ENCODE data around the gene SLC2A13. TPM values are rescaled to one million over a fixed set of nuclear protein-coding genes. Genes with fewer than 3 reads are reported as not detected.

SLC2A13 gene
- total and polyA plus RNA-seq, 2 donors (not counting 1 experiment from before 2014, with no cell fraction given): 5.4 to 10.2 TPM

- Histone ChIP-seq H3K27ac (ENCODE audit: insufficient read depth, low read length) (no peak overlapping the region), H2AFZ (ENCODE audit: low read length) (no peak overlapping the region), H3K9me3 (ENCODE audit: control insufficient read depth, insufficient read depth, low read depth, low read length) (no peaks in the 10 kb centered on the region), H3K4me1 (ENCODE audit: control insufficient read depth, extremely low read depth, insufficient read depth, low read length) (no peaks in the 10 kb centered on the region), H4K20me1 (ENCODE audit: control insufficient read depth, extremely low read depth, insufficient read depth, low read length) (no peaks in the 10 kb centered on the region), H3K4me3 (replicated peaks in 1 of 4; ENCODE audit: control extremely low read depth in 1 of 4, insufficient read depth in 1 of 4, low read depth in 3 of 4, low read length in 4 of 4) (no peak overlapping the region), H3K27me3 (ENCODE audit: control insufficient read depth, insufficient read depth, low read length) (no peaks in the 10 kb centered on the region), H3K9ac (ENCODE audit: insufficient read depth, low read length) (no peak overlapping the region), H3K36me3 (ENCODE audit: control insufficient read depth, insufficient read depth, low read length) (no peaks in the 10 kb centered on the region), H3K4me2 (ENCODE audit: extremely low read depth, insufficient read depth, low read length) (no peak overlapping the region), H3K79me2 (ENCODE audit: control insufficient read depth, insufficient read depth, low read length) (no peaks in the 10 kb centered on the region)
- no peak for TF ChIP-seq CTCF (conservative IDR thresholded peaks at IDR 0.05 in 1 of 2, IDR thresholded peaks at IDR 0.05 in 1 of 2; ENCODE audit: low read depth in 1 of 2, low read length in 2 of 2)
- DNase-seq (ENCODE audit: low read depth in 2 of 2): no peak
Measured at GRCh38 chr12:40101747-40102146, 4.1 kb downstream of the SLC2A13 start.

- Histone ChIP-seq H4K20me1 (ENCODE audit: control insufficient read depth, extremely low read depth, insufficient read depth, low read length) (no peaks in the 10 kb centered on the region), H3K36me3 (ENCODE audit: control insufficient read depth, insufficient read depth, low read length) (no peaks in the 10 kb centered on the region), H3K27me3 (ENCODE audit: control insufficient read depth, insufficient read depth, low read length) (no peaks in the 10 kb centered on the region), H3K4me2 (ENCODE audit: extremely low read depth, insufficient read depth, low read length) (no peak overlapping the region), H3K79me2 (ENCODE audit: control insufficient read depth, insufficient read depth, low read length) (no peaks in the 10 kb centered on the region), H3K9me3 (ENCODE audit: control insufficient read depth, insufficient read depth, low read depth, low read length) (no peaks in the 10 kb centered on the region), H3K4me1 (ENCODE audit: control insufficient read depth, extremely low read depth, insufficient read depth, low read length) (no peaks in the 10 kb centered on the region), H3K9ac (ENCODE audit: insufficient read depth, low read length) (no peak overlapping the region), H3K27ac (ENCODE audit: insufficient read depth, low read length) (no peak overlapping the region), H3K4me3 (replicated peaks in 1 of 4; ENCODE audit: control extremely low read depth in 1 of 4, insufficient read depth in 1 of 4, low read depth in 3 of 4, low read length in 4 of 4) (no peak overlapping the region), H2AFZ (ENCODE audit: low read length) (no peak overlapping the region)
- TF ChIP-seq CTCF (conservative IDR thresholded peaks at IDR 0.05 in 1 of 2, IDR thresholded peaks at IDR 0.05 in 1 of 2; ENCODE audit: low read depth in 1 of 2, low read length in 2 of 2) (no peak), EZH2 (IDR thresholded peaks at IDR 0.05; ENCODE audit: low read length, missing control alignments) (no peak)
- no peak for DNase-seq (ENCODE audit: low read depth in 2 of 2)
Measured at GRCh38 chr12:40099423-40099853, 6.4 kb downstream of the SLC2A13 start.

- DNase-seq (ENCODE audit: low read depth in 2 of 2): no peak
- no peak overlapping the region for H3K27ac ChIP-seq (ENCODE audit: insufficient read depth, low read length)
- no peak overlapping the region for H3K9ac ChIP-seq (ENCODE audit: insufficient read depth, low read length)
- H3K9me3 ChIP-seq (ENCODE audit: control insufficient read depth, insufficient read depth, low read depth, low read length): no peaks in the 10 kb centered on the region
- no peak overlapping the region for H2AFZ ChIP-seq (ENCODE audit: low read length)
- H4K20me1 ChIP-seq (ENCODE audit: control insufficient read depth, extremely low read depth, insufficient read depth, low read length): no peaks in the 10 kb centered on the region
- no peak overlapping the region for H3K4me3 ChIP-seq (replicated peaks in 1 of 4; ENCODE audit: control extremely low read depth in 1 of 4, insufficient read depth in 1 of 4, low read depth in 3 of 4, low read length in 4 of 4)
- no peaks in the 10 kb centered on the region for H3K79me2 ChIP-seq (ENCODE audit: control insufficient read depth, insufficient read depth, low read length)
- H3K4me1 ChIP-seq (ENCODE audit: control insufficient read depth, extremely low read depth, insufficient read depth, low read length): no peaks in the 10 kb centered on the region
- no peaks in the 10 kb centered on the region for H3K27me3 ChIP-seq (ENCODE audit: control insufficient read depth, insufficient read depth, low read length)
- no peak overlapping the region for H3K4me2 ChIP-seq (ENCODE audit: extremely low read depth, insufficient read depth, low read length)
- no peaks in the 10 kb centered on the region for H3K36me3 ChIP-seq (ENCODE audit: control insufficient read depth, insufficient read depth, low read length)
- no peak for TF ChIP-seq CTCF (conservative IDR thresholded peaks at IDR 0.05 in 1 of 2, IDR thresholded peaks at IDR 0.05 in 1 of 2; ENCODE audit: low read depth in 1 of 2, low read length in 2 of 2)
- no peak for TF ChIP-seq EZH2 (IDR thresholded peaks at IDR 0.05; ENCODE audit: low read length, missing control alignments)
Measured at GRCh38 chr12:40098406-40099145, 7.3 kb downstream of the SLC2A13 start.
